ENCODE measurements around the gene QPCT. TPM values are rescaled to one million over a fixed set of nuclear protein-coding genes. Genes with fewer than 3 reads are reported as not detected.

QPCT gene
- total and polyA plus RNA-seq, 2 experiments from 2014 or later = 13.2 TPM

- TF ChIP-seq ZNF462 (CRISPR knock-in tag; IDR thresholded peaks at IDR 0.05) (no peak), STAT1 (IDR thresholded peaks at IDR 0.05; ENCODE audit: unreplicated experiment) (no peak), JUNB (IDR thresholded peaks at IDR 0.05; ENCODE audit: unreplicated experiment) (no peak)
Measured at GRCh38 chr2:37295469-37296073, 48.9 kb upstream of the QPCT start (continued).

GRCh38 chr2:37297632-37298031 is 46.8 kb upstream of the QPCT start:
- no peak overlapping the region for H2AFZ ChIP-seq
- peaks cover 7% of the 10 kb centered on the region for H4K20me1 ChIP-seq (replicated peaks; ENCODE audit: insufficient read depth)
- H3K4me1 ChIP-seq (ENCODE audit: insufficient read depth) = no peaks in the 10 kb centered on the region
- Mint-ChIP-seq H3K4me1 (peaks cover 11% of the 10 kb centered on the region), H3K27ac (no peak overlapping the region), H3K36me3 (ENCODE audit: low read depth) (peaks cover 8% of the 10 kb centered on the region), H3K27me3 (ENCODE audit: insufficient read depth, low read depth, poor library complexity) (no peaks in the 10 kb centered on the region), H3K9me3 (peaks cover 1% of the 10 kb centered on the region; the same call in 2 of the 3 replicates), H3K4me3 (no peak overlapping the region)
- H3K36me3 ChIP-seq (ENCODE audit: insufficient read depth) = no peaks in the 10 kb centered on the region
- H3K27ac ChIP-seq (ENCODE audit: low read depth) = no peak overlapping the region
- peaks cover 95% of the 10 kb centered on the region for H3K79me2 ChIP-seq (replicated peaks; ENCODE audit: insufficient read depth)
- DNase-seq (ENCODE audit: low spot score) (no peak), ATAC-seq (no peak)
- no peak overlapping the region for H3K4me3 ChIP-seq
- no peaks in the 10 kb centered on the region for H3K27me3 ChIP-seq (ENCODE audit: insufficient read depth)
- no peaks in the 10 kb centered on the region for H3K9me2 ChIP-seq (ENCODE audit: insufficient read depth)
- no peaks in the 10 kb centered on the region for H3F3A ChIP-seq (replicated peaks; ENCODE audit: low read depth)
- no peak overlapping the region for H3K4me2 ChIP-seq
- TF ChIP-seq NANOG (IDR thresholded peaks at IDR 0.05; ENCODE audit: borderline replicate concordance) (no peak), CTCF (conservative IDR thresholded peaks at IDR 0.05; ENCODE audit: low read depth in 2 of 2) (no peak), JUNB (IDR thresholded peaks at IDR 0.05; ENCODE audit: unreplicated experiment) (no peak), ZNF331 (CRISPR knock-in tag; IDR thresholded peaks at IDR 0.05; ENCODE audit: low read depth) (no peak), REST (IDR thresholded peaks at IDR 0.05; ENCODE audit: unreplicated experiment) (no peak), EZH2phosphoT487 (IDR thresholded peaks at IDR 0.05; ENCODE audit: unreplicated experiment) (no peak), EZH2 (IDR thresholded peaks at IDR 0.05; ENCODE audit: low read depth, unreplicated experiment) (no peak), CREB1 (CRISPR knock-in tag; IDR thresholded peaks at IDR 0.05; ENCODE audit: low read depth) (no peak)

All from GM23338 (cell line).